ENCODE measurements around the gene HIGD1B.

The HIGD1B gene

DNA sequence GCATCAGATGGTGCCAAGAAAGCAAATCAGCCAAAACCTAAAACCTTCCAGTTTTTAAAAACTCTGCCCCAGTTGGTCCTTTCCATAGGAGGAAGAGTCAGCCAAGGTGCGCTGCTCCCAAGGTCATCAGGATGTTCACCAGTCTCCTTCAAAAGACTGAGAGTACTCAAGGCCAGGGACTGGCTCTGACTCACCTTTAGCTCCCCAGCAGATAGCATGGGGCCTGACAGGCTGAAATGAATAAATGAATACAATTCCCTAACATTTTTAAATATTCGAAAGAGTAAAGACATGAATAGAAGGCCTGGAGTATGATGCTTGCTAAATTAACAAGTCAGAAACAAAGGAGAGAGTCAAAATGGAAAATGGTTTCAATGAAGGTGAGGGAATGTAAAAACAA, 32.4 kb downstream of the HIGD1B start:
- Histone ChIP-seq H3K4me3 (ENCODE audit: insufficient read depth, low read length, poor library complexity, severe bottlenecking) (no peak overlapping the region), H3K9me3 (ENCODE audit: insufficient read depth, low read length) (no peaks in the 10 kb centered on the region), H3K9me2 (replicated peaks; ENCODE audit: insufficient read depth, low read length) (no peaks in the 10 kb centered on the region), H2AFZ (ENCODE audit: low read depth, low read length, severe bottlenecking) (no peak overlapping the region), H3K27ac (ENCODE audit: low read depth, low read length) (no peak overlapping the region), H4K20me1 (ENCODE audit: low read depth, low read length) (no peaks in the 10 kb centered on the region), H3K9ac (ENCODE audit: low read length) (no peak overlapping the region), H3K36me3 (ENCODE audit: low read length) (peaks cover 38% of the 10 kb centered on the region), H3K27me3 (ENCODE audit: low read length) (no peaks in the 10 kb centered on the region), H3F3A (ENCODE audit: insufficient read depth) (peaks cover 8% of the 10 kb centered on the region; the same call in 1 of the 2 replicates), H3K79me2 (ENCODE audit: insufficient read depth, low read length) (peaks cover 3% of the 10 kb centered on the region; the same call in 1 of the 2 replicates), H3K4me2 (ENCODE audit: low read depth, low read length, poor library complexity, severe bottlenecking) (no peak overlapping the region)
- TF ChIP-seq EZH2phosphoT487 (conservative IDR thresholded peaks at IDR 0.05; ENCODE audit: low read length) = no peak
- TF ChIP-seq, protein P1, sequence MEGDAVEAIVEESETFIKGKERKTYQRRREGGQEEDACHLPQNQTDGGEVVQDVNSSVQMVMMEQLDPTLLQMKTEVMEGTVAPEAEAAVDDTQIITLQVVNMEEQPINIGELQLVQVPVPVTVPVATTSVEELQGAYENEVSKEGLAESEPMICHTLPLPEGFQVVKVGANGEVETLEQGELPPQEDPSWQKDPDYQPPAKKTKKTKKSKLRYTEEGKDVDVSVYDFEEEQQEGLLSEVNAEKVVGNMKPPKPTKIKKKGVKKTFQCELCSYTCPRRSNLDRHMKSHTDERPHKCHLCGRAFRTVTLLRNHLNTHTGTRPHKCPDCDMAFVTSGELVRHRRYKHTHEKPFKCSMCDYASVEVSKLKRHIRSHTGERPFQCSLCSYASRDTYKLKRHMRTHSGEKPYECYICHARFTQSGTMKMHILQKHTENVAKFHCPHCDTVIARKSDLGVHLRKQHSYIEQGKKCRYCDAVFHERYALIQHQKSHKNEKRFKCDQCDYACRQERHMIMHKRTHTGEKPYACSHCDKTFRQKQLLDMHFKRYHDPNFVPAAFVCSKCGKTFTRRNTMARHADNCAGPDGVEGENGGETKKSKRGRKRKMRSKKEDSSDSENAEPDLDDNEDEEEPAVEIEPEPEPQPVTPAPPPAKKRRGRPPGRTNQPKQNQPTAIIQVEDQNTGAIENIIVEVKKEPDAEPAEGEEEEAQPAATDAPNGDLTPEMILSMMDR (IDR thresholded peaks at IDR 0.05; ENCODE audit: insufficient read depth, low read length, poor library complexity, severe bottlenecking) = no peak

DNA sequence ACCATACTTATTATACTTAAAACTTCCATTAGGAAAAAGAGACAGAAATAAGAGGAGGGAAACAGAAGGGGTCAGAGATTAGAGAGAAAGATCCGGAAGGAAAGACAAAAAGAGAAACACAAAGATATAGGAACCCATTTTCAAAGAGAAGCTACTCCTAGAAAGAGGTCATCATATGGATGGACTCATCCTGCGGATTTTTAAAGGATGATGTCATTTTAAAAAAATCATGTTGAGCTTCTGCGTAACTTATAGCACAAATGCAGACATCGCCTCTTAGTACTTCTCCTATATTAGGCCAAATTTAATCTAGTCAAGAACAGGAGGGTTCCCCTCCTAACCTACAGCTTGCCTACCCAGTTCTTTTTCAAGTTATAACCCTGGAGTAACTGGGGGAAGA, 33.5 kb downstream of the HIGD1B start:
- H3K4me2 ChIP-seq (ENCODE audit: low read depth, low read length, poor library complexity, severe bottlenecking) = no peak overlapping the region
- no peak overlapping the region for H2AFZ ChIP-seq (ENCODE audit: low read depth, low read length, severe bottlenecking)
- no peak overlapping the region for H3K4me3 ChIP-seq (ENCODE audit: insufficient read depth, low read length, poor library complexity, severe bottlenecking)
- no peak for TF ChIP-seq EZH2phosphoT487 (conservative IDR thresholded peaks at IDR 0.05; ENCODE audit: low read length)
- TF ChIP-seq, protein P1 (IDR thresholded peaks at IDR 0.05; ENCODE audit: insufficient read depth, low read length, poor library complexity, severe bottlenecking) = no peak
- no peaks in the 10 kb centered on the region for H4K20me1 ChIP-seq (ENCODE audit: low read depth, low read length)
- H3K27me3 ChIP-seq (ENCODE audit: low read length) = no peaks in the 10 kb centered on the region
- H3K9me3 ChIP-seq (ENCODE audit: insufficient read depth, low read length) = no peaks in the 10 kb centered on the region
- H3K9ac ChIP-seq (ENCODE audit: low read length) = no peak overlapping the region
- no peak overlapping the region for H3K27ac ChIP-seq (ENCODE audit: low read depth, low read length)
- H3F3A ChIP-seq (ENCODE audit: insufficient read depth) = peaks cover 8% of the 10 kb centered on the region; the same call in 1 of the 2 replicates
- H3K36me3 ChIP-seq (ENCODE audit: low read length) = peaks cover 37% of the 10 kb centered on the region
- H3K9me2 ChIP-seq (replicated peaks; ENCODE audit: insufficient read depth, low read length) = no peaks in the 10 kb centered on the region
- H3K79me2 ChIP-seq (ENCODE audit: insufficient read depth, low read length) = peaks cover 3% of the 10 kb centered on the region; the same call in 1 of the 2 replicates

DNA sequence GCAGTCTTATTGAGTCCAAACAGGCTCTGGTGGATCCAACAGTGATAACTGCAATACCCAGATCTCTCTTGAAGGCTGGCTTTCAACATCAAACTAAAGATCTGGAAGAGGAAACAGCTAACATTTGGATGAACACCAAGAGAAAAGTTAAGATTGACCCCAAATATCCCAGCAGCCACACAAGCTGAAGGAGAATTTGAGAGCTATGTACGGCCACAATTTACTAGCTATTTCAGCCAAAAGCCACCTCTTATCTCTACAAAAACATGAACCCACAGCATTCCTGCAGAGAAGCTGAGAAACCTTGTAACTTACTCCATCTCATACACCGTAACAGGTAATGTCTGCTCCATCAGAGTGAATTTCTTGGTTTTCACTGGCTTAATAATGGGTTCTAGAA, 37.3 kb downstream of the HIGD1B start:
- peaks cover 30% of the 10 kb centered on the region; the same call in 1 of the 2 replicates for H3K36me3 ChIP-seq (ENCODE audit: low read length)
- no peak overlapping the region for H2AFZ ChIP-seq (ENCODE audit: low read depth, low read length, severe bottlenecking)
- no peak for TF ChIP-seq EZH2phosphoT487 (conservative IDR thresholded peaks at IDR 0.05; ENCODE audit: low read length)
- TF ChIP-seq, protein P1 (IDR thresholded peaks at IDR 0.05; ENCODE audit: insufficient read depth, low read length, poor library complexity, severe bottlenecking) = no peak
- H3K9me3 ChIP-seq (ENCODE audit: insufficient read depth, low read length) = no peaks in the 10 kb centered on the region
- peaks cover 8% of the 10 kb centered on the region; the same call in 1 of the 2 replicates for H3F3A ChIP-seq (ENCODE audit: insufficient read depth)
- no peak overlapping the region for H3K4me3 ChIP-seq (ENCODE audit: insufficient read depth, low read length, poor library complexity, severe bottlenecking)
- H3K27me3 ChIP-seq (ENCODE audit: low read length) = no peaks in the 10 kb centered on the region
- no peak overlapping the region for H3K27ac ChIP-seq (ENCODE audit: low read depth, low read length)
- H4K20me1 ChIP-seq (ENCODE audit: low read depth, low read length) = peaks cover 5% of the 10 kb centered on the region; the same call in 1 of the 2 replicates
- H3K9me2 ChIP-seq (replicated peaks; ENCODE audit: insufficient read depth, low read length) = no peaks in the 10 kb centered on the region
- H3K4me2 ChIP-seq (ENCODE audit: low read depth, low read length, poor library complexity, severe bottlenecking) = no peak overlapping the region
- H3K79me2 ChIP-seq (ENCODE audit: insufficient read depth, low read length) = peaks cover 30% of the 10 kb centered on the region
- no peak overlapping the region for H3K9ac ChIP-seq (ENCODE audit: low read length)

Measured in SU-DHL-6 (cell line).